GM23338 (cell line): ENCODE measurements around the gene TLCD3A. TPM values are rescaled to one million over a fixed set of nuclear protein-coding genes. Genes with fewer than 3 reads are reported as not detected.

Experiments
- ATAC-seq: fragments of 200-7000 bp; cut with Tn5 transposase; 3 replicates; pipeline ENCODE4 v1.9.1; 2020
- DNase-seq: peaks from one replicate; pipeline ENCODE4 v3.0.0-alpha.2; 2015; ENCODE audit warnings: low spot score
- H2AFZ ChIP-seq: fragments of 200-600 bp; sonication (generic); 2 replicates; pipeline ENCODE4 v1.8.0; 2016; ENCODE audit warnings: antibody characterized with exemption, mild to moderate bottlenecking, moderate library complexity
- H3F3A ChIP-seq: fragments of 200-600 bp; sonication (generic); replicated peaks from 2 replicates; pipeline ENCODE4 v1.8.0; 2017; ENCODE audit warnings: antibody characterized with exemption, mixed run types, low read depth
- H3K27ac ChIP-seq: fragments of 200-600 bp; sonication (generic); 2 replicates; pipeline ENCODE4 v1.6.1; 2016; ENCODE audit warnings: low read depth
- H3K27me3 ChIP-seq: fragments of 200-600 bp; sonication (generic); 2 replicates; pipeline ENCODE4 v1.8.0; 2016; ENCODE audit warnings: mild to moderate bottlenecking, mixed run types, moderate library complexity; ENCODE audit not compliant: insufficient read depth
- H3K36me3 ChIP-seq: fragments of 200-600 bp; sonication (generic); 2 replicates; pipeline ENCODE4 v1.8.0; 2016; ENCODE audit warnings: mild to moderate bottlenecking; ENCODE audit not compliant: insufficient read depth
- H3K4me1 ChIP-seq: fragments of 200-600 bp; sonication (generic); 2 replicates; pipeline ENCODE4 v1.8.0; 2016; ENCODE audit warnings: mild to moderate bottlenecking, moderate library complexity; ENCODE audit not compliant: insufficient read depth
- H3K4me2 ChIP-seq: fragments of 200-600 bp; sonication (generic); 2 replicates; pipeline ENCODE4 v1.7.1; 2017; ENCODE audit warnings: mixed run types
- H3K4me3 ChIP-seq: fragments of 200-600 bp; sonication (generic); 2 replicates; pipeline ENCODE4 v1.6.1; 2016; ENCODE audit warnings: mixed run types
- H3K79me2 ChIP-seq: fragments of 200-600 bp; sonication (generic); replicated peaks from 2 replicates; pipeline ENCODE4 v1.8.0; 2017; ENCODE audit warnings: mild to moderate bottlenecking; ENCODE audit not compliant: insufficient read depth
- H3K9me2 ChIP-seq: fragments of 200-600 bp; sonication (generic); 2 replicates; pipeline ENCODE4 v1.8.0; 2017; ENCODE audit not compliant: insufficient read depth
- H4K20me1 ChIP-seq: fragments of 200-600 bp; sonication (generic); replicated peaks from 2 replicates; pipeline ENCODE4 v1.8.0; 2017; ENCODE audit warnings: mild to moderate bottlenecking; ENCODE audit not compliant: insufficient read depth
- H3K27ac Mint-ChIP-seq: 2 replicates; pipeline ENCODE4 v1.8.0; 2020; ENCODE audit warnings: inconsistent platforms, mild to moderate bottlenecking, moderate library complexity, mixed read lengths
- H3K27me3 Mint-ChIP-seq: 3 replicates; pipeline ENCODE4 v1.8.0; 2022; ENCODE audit warnings: low read depth, mild to moderate bottlenecking, moderate library complexity, mixed read lengths, inconsistent platforms; ENCODE audit not compliant: insufficient read depth, poor library complexity
- H3K36me3 Mint-ChIP-seq: 3 replicates; pipeline ENCODE4 v1.8.0; 2021; ENCODE audit warnings: low read depth, mild to moderate bottlenecking, inconsistent platforms, moderate library complexity, mixed read lengths
- H3K4me1 Mint-ChIP-seq: 3 replicates; pipeline ENCODE4 v1.8.0; 2020; ENCODE audit warnings: mild to moderate bottlenecking, inconsistent platforms, mixed read lengths
- H3K4me3 Mint-ChIP-seq: 3 replicates; pipeline ENCODE4 v1.8.0; 2021; ENCODE audit warnings: moderate library complexity, mild to moderate bottlenecking, inconsistent platforms, mixed read lengths
- H3K9me3 Mint-ChIP-seq: 3 replicates; pipeline ENCODE4 v1.8.0; 2020; ENCODE audit warnings: moderate library complexity, mild to moderate bottlenecking, inconsistent platforms, mixed read lengths
- CREB1 ChIP-seq: fragments of 250-450 bp; sonication (Bioruptor Pico); IDR thresholded peaks from 2 replicates; pipeline ENCODE4 v1.5.0; 2020; ENCODE audit warnings: low read depth, mild to moderate bottlenecking, moderate library complexity
- CTCF ChIP-seq, 2 experiments: fragments of 200-600 bp in 1 of 2; sonication (generic) in 1 of 2; conservative IDR thresholded peaks; 2 replicates each; pipeline versions ENCODE4 v1.5.1 to v1.6.1; 2016 to 2017; ENCODE audit warnings: antibody characterized with exemption in 2 of 2, low read depth in 2 of 2, mild to moderate bottlenecking in 2 of 2, moderate library complexity in 1 of 2
- EZH2 ChIP-seq: fragments of 200-600 bp; sonication (generic); IDR thresholded peaks from one replicate; pipeline ENCODE4 v1.8.0; 2017; ENCODE audit warnings: antibody characterized with exemption, mild to moderate bottlenecking, low read depth; ENCODE audit not compliant: unreplicated experiment
- EZH2phosphoT487 ChIP-seq: fragments of 200-600 bp; sonication (generic); IDR thresholded peaks from one replicate; pipeline ENCODE4 v1.8.1; 2018; ENCODE audit warnings: antibody characterized with exemption; ENCODE audit not compliant: unreplicated experiment
- JUNB ChIP-seq: IDR thresholded peaks from one replicate; pipeline ENCODE4 v1.6.1; 2016; ENCODE audit warnings: antibody characterized with exemption; ENCODE audit not compliant: unreplicated experiment
- NANOG ChIP-seq: IDR thresholded peaks from 2 replicates; pipeline ENCODE4 v1.6.1; 2016; ENCODE audit warnings: antibody characterized with exemption, borderline replicate concordance
- POLR2AphosphoS5 ChIP-seq: IDR thresholded peaks from 2 replicates; pipeline ENCODE4 v1.6.1; 2016; ENCODE audit warnings: antibody characterized with exemption, low read depth
- REST ChIP-seq: IDR thresholded peaks from one replicate; pipeline ENCODE4 v1.6.1; 2018; ENCODE audit warnings: antibody characterized with exemption; ENCODE audit not compliant: unreplicated experiment
- ZNF114 ChIP-seq: fragments of 250-450 bp; sonication (Bioruptor Pico); IDR thresholded peaks from 2 replicates; pipeline ENCODE4 v1.5.0; 2020; ENCODE audit warnings: mild to moderate bottlenecking, moderate library complexity
- ZNF331 ChIP-seq: fragments of 250-450 bp; sonication (Bioruptor Pico); IDR thresholded peaks from 2 replicates; pipeline ENCODE4 v1.5.0; 2020; ENCODE audit warnings: low read depth, mild to moderate bottlenecking, moderate library complexity
- polyA plus RNA-seq: library from polyadenylated mRNA; unstranded; fragments of >200 nt; fragmentation: Nextera tagmentation; extraction: Ambion mirVana; gene quantifications from 2 replicates; pipeline ENCODE4 v1.2.1, GENCODE V29; 2016
- total RNA-seq: library from RNA; depleted of rRNA; stranded (reverse); fragments of >200 nt; shearing (Covaris generic); gene quantifications from 2 replicates; pipeline ENCODE4 v1.2.3, GENCODE V29; 2014

TLCD3A gene
- total and polyA plus RNA-seq, 2 experiments from 2014 or later: 10.3 to 21.1 TPM

GRCh38 chr17:759964-760363, 27.6 kb downstream of the TLCD3A start (continued):
- TF ChIP-seq CTCF (conservative IDR thresholded peaks at IDR 0.05; ENCODE audit: low read depth in 2 of 2): no peak
- no peak for TF ChIP-seq JUNB
- TF ChIP-seq ZNF331 (CRISPR knock-in tag): no peak

GRCh38 chr17:760371-760770, 28.0 kb downstream of the TLCD3A start:
- H3K27me3 ChIP-seq: no peaks in the 10 kb centered on the region
- TF ChIP-seq POLR2AphosphoS5 (no peak), ZNF114 (CRISPR knock-in tag) (no peak), ZNF331 (CRISPR knock-in tag) (no peak), CREB1 (CRISPR knock-in tag) (no peak), NANOG (no peak)
- H3K4me3 ChIP-seq: no peak overlapping the region
- no peak overlapping the region for H3K27ac ChIP-seq
- H3K79me2 ChIP-seq: no peaks in the 10 kb centered on the region
- Mint-ChIP-seq H3K27ac (no peak overlapping the region), H3K4me3 (no peak overlapping the region), H3K4me1 (peaks cover 12% of the 10 kb centered on the region), H3K9me3 (no peaks in the 10 kb centered on the region; the same call in 2 of the 3 replicates), H3K27me3 (peaks cover 9% of the 10 kb centered on the region), H3K36me3 (peaks cover 77% of the 10 kb centered on the region)
- no peaks in the 10 kb centered on the region for H3K9me2 ChIP-seq
- H3F3A ChIP-seq: no peaks in the 10 kb centered on the region
- no peak for ATAC-seq
- H3K4me1 ChIP-seq: no peaks in the 10 kb centered on the region
- no peak overlapping the region for H2AFZ ChIP-seq
- no peak for DNase-seq
- H3K36me3 ChIP-seq: peaks cover 25% of the 10 kb centered on the region
- no peak overlapping the region for H3K4me2 ChIP-seq
- H4K20me1 ChIP-seq: no peaks in the 10 kb centered on the region

GRCh38 chr17:767076-767475, 34.7 kb downstream of the TLCD3A start:
- H3K36me3 Mint-ChIP-seq: peaks cover 72% of the 10 kb centered on the region
- H2AFZ ChIP-seq: no peak overlapping the region
- TF ChIP-seq REST: no peak
- TF ChIP-seq NANOG: no peak
- no peak for TF ChIP-seq EZH2
- TF ChIP-seq EZH2phosphoT487: no peak
- no peak for TF ChIP-seq CREB1 (CRISPR knock-in tag)
- no peak for TF ChIP-seq JUNB

More at GRCh38 chr17:767076-767475, 34.7 kb downstream of the TLCD3A start:
- Histone ChIP-seq H3F3A (no peaks in the 10 kb centered on the region), H3K4me1 (no peaks in the 10 kb centered on the region), H3K36me3 (peaks cover 29% of the 10 kb centered on the region), H3K79me2 (no peaks in the 10 kb centered on the region), H3K4me2 (no peak overlapping the region), H3K4me3 (no peak overlapping the region), H3K27me3 (no peaks in the 10 kb centered on the region), H4K20me1 (peaks cover 2% of the 10 kb centered on the region), H3K9me2 (no peaks in the 10 kb centered on the region), H3K27ac (no peak overlapping the region)
- ATAC-seq (no peak), DNase-seq (no peak)
- Mint-ChIP-seq H3K4me3 (no peak overlapping the region), H3K27ac (no peak overlapping the region), H3K4me1 (no peaks in the 10 kb centered on the region), H3K9me3 (no peaks in the 10 kb centered on the region), H3K27me3 (peaks cover 13% of the 10 kb centered on the region)
